K562 (cell line): ENCODE results near the gene PRDM16. TPM values are rescaled to one million over a fixed set of nuclear protein-coding genes. Genes with fewer than 3 reads are reported as not detected.
A peak's percentile ranks its signal among the peaks of the same experiment; 100 is the strongest.

ENCODE experiments used
- CBFA2T2 ChIP-seq: fragments of 450-650 bp; conservative IDR thresholded peaks from 2 replicates; pipeline ENCODE4 v1.6.1; 2017; ENCODE audit warnings: mild to moderate bottlenecking
- FUS ChIP-seq: fragments of 200-400 bp; formaldehyde crosslinking; optimal IDR thresholded peaks from 2 replicates; pipeline ENCODE3; 2017; ENCODE audit warnings: low read depth, low read length
- GABPB1 ChIP-seq: sonication (generic); formaldehyde crosslinking; IDR thresholded peaks from 2 replicates; pipeline ENCODE4 v1.8.0; 2022; ENCODE audit warnings: mild to moderate bottlenecking, missing genetic modification reagents
- JUNB ChIP-seq: fragments of 450-650 bp; formaldehyde crosslinking; conservative IDR thresholded peaks from 2 replicates; pipeline ENCODE4 v1.4.0; 2020; ENCODE audit warnings: mild to moderate bottlenecking
- MAZ ChIP-seq, 2 experiments: fragments of 450-650 bp in 1 of 2; sonication (generic) in 1 of 2; formaldehyde crosslinking; IDR thresholded peaks in 1 of 2; conservative IDR thresholded peaks in 1 of 2; 2 replicates each; pipeline versions ENCODE4 v1.4.0 to v1.5.0; 2020; ENCODE audit warnings: mild to moderate bottlenecking in 1 of 2, missing genetic modification reagents in 1 of 2
- NR3C1 ChIP-seq: sonication (generic); formaldehyde crosslinking; IDR thresholded peaks from 2 replicates; pipeline ENCODE4 v1.8.1; 2022; ENCODE audit warnings: missing genetic modification reagents
- POLR2AphosphoS5 ChIP-seq: IDR thresholded peaks from 2 replicates; pipeline ENCODE4 v1.6.1; 2011; ENCODE audit warnings: mild to moderate bottlenecking, low read depth, low read length, moderate library complexity; ENCODE audit not compliant: control insufficient read depth, insufficient read depth
- REST ChIP-seq, 2 experiments: fragments of 450-650 bp; formaldehyde crosslinking in 1 of 2; IDR thresholded peaks; 2 replicates each; pipeline versions ENCODE4 v1.4.0 to v1.6.1; 2014 to 2020; ENCODE audit warnings: mild to moderate bottlenecking in 2 of 2, borderline replicate concordance in 1 of 2, low read depth in 1 of 2
- RFX7 ChIP-seq: fragments of 250-450 bp; sonication (Bioruptor Pico); IDR thresholded peaks from 2 replicates; pipeline ENCODE4 v1.5.1; 2021; ENCODE audit warnings: mild to moderate bottlenecking
- ZNF165 ChIP-seq: fragments of 250-450 bp; sonication (Bioruptor Pico); IDR thresholded peaks from 2 replicates; pipeline ENCODE4 v1.4.0; 2020; ENCODE audit warnings: borderline replicate concordance
- polyA plus RNA-seq, 8 experiments: library from polyadenylated mRNA; depleted of rRNA in 4 of 8; stranded (reverse) in 5 of 8; unstranded in 3 of 8; fragments of >200 nt; fragmentation: Nextera tagmentation in 2 of 8; fragmentation: Illumina TruSeq in 1 of 8; extraction: Ambion mirVana in 2 of 8; extraction: Trizol in 1 of 8; gene quantifications; 2 replicates each; pipeline versions ENCODE4 v1.2.1 to v1.2.3, GENCODE V29; 2011 to 2014; ENCODE audit warnings: inconsistent platforms in 1 of 8, missing spikeins in 1 of 8
- total RNA-seq, 7 experiments: library from RNA; depleted of rRNA in 6 of 7; stranded (reverse); fragments of >200 nt in 6 of 7; fragmentation: Illumina TruSeq in 2 of 7; extraction: Trizol in 2 of 7; gene quantifications; 2 replicates each; pipeline versions ENCODE4 v1.2.1 to v1.2.3, GENCODE V29; 2011 to 2021; ENCODE audit warnings: low replicate concordance in 1 of 7
- TF ChIP-seq, protein P1 (sequence below), 2 experiments: fragments of 150-350 bp in 1 of 2; IDR thresholded peaks; 2 replicates each; pipeline ENCODE4 v1.6.1; 2012 to 2016; ENCODE audit warnings: low read depth in 2 of 2, low read length in 2 of 2, mild to moderate bottlenecking in 1 of 2, moderate library complexity in 1 of 2
- TF ChIP-seq, protein P2 (sequence below): IDR thresholded peaks from 2 replicates; pipeline ENCODE4 v1.6.1; 2012; ENCODE audit warnings: low read depth, low read length, improper control_type of control experiment, borderline replicate concordance

Gene PRDM16
- total and polyA plus RNA-seq, 9 of the 15 experiments (the other 6 are each of a cell fraction or from before 2014, with no cell fraction given): 0.10 to 0.27 TPM; not detected in 7

GRCh38 chr1:3453203-3453761 is 384.3 kb downstream of the PRDM16 start (continued):
- TF ChIP-seq, protein P1, sequence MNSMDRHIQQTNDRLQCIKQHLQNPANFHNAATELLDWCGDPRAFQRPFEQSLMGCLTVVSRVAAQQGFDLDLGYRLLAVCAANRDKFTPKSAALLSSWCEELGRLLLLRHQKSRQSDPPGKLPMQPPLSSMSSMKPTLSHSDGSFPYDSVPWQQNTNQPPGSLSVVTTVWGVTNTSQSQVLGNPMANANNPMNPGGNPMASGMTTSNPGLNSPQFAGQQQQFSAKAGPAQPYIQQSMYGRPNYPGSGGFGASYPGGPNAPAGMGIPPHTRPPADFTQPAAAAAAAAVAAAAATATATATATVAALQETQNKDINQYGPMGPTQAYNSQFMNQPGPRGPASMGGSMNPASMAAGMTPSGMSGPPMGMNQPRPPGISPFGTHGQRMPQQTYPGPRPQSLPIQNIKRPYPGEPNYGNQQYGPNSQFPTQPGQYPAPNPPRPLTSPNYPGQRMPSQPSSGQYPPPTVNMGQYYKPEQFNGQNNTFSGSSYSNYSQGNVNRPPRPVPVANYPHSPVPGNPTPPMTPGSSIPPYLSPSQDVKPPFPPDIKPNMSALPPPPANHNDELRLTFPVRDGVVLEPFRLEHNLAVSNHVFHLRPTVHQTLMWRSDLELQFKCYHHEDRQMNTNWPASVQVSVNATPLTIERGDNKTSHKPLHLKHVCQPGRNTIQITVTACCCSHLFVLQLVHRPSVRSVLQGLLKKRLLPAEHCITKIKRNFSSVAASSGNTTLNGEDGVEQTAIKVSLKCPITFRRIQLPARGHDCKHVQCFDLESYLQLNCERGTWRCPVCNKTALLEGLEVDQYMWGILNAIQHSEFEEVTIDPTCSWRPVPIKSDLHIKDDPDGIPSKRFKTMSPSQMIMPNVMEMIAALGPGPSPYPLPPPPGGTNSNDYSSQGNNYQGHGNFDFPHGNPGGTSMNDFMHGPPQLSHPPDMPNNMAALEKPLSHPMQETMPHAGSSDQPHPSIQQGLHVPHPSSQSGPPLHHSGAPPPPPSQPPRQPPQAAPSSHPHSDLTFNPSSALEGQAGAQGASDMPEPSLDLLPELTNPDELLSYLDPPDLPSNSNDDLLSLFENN (IDR thresholded peaks at IDR 0.05; ENCODE audit: low read depth in 2 of 2, low read length in 2 of 2): 0 out of 4 replicates have a peak, but pooled peaks of 1 of the 2 experiments have one; percentile 23
- TF ChIP-seq RFX7 (CRISPR knock-in tag) (no peak), POLR2AphosphoS5 (no peak), JUNB (no peak), ZNF165 (no peak), FUS (no peak), NR3C1 (CRISPR knock-in tag) (no peak), CBFA2T2 (no peak), MAZ (CRISPR knock-in tag; conservative IDR thresholded peaks at IDR 0.05 in 1 of 2, IDR thresholded peaks at IDR 0.05 in 1 of 2) (0 out of 4 replicates have a peak, but pooled peaks of 1 of the 2 experiments have one; percentile 41), REST (IDR thresholded peaks at IDR 0.05; ENCODE audit: borderline replicate concordance) (peak; percentile 61; the same call in 1 of the 2 replicates), REST (CRISPR knock-in tag; IDR thresholded peaks at IDR 0.05; ENCODE audit: low read depth) (no peak), GABPB1 (CRISPR knock-in tag) (peak; percentile 43; the same call in 1 of the 2 replicates)
- TF ChIP-seq, protein P2, sequence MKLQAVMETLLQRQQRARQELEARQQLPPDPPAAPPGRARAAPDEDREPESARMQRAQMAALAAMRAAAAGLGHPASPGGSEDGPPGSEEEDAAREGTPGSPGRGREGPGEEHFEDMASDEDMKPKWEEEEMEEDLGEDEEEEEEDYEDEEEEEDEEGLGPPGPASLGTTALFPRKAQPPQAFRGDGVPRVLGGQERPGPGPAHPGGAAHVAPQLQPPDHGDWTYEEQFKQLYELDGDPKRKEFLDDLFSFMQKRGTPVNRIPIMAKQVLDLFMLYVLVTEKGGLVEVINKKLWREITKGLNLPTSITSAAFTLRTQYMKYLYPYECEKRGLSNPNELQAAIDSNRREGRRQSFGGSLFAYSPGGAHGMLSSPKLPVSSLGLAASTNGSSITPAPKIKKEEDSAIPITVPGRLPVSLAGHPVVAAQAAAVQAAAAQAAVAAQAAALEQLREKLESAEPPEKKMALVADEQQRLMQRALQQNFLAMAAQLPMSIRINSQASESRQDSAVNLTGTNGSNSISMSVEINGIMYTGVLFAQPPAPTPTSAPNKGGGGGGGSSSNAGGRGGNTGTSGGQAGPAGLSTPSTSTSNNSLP: no peak
